Suprapubic skin (tissue), 4 donors: ENCODE measurements around the gene FLT3LG.
"Not testable (repeated sequence)": the region's sequence is repeated elsewhere in the genome, so short reads cannot be mapped to it uniquely, and the experiment has no call there.

Experiments
- EP300 ChIP-seq: sonication (generic); formaldehyde crosslinking; IDR thresholded peaks from one replicate; pipeline ENCODE4 v1.6.1; 2017; ENCODE audit warnings: antibody characterized with exemption
- POLR2AphosphoS5 ChIP-seq, 3 donors: sonication (generic); formaldehyde crosslinking; IDR thresholded peaks; one replicate each; pipeline ENCODE4 v1.6.1; 2017; ENCODE audit warnings: antibody characterized with exemption in 3 of 3
- TF ChIP-seq, protein P1 (sequence below), 2 donors: fragments of 200-600 bp in 1 of 2; fragments of 450-650 bp in 1 of 2; sonication (generic) in 1 of 2; IDR thresholded peaks; one replicate each; pipeline ENCODE4 v1.5.1; 2016 to 2019; ENCODE audit warnings: antibody characterized with exemption in 2 of 2, mild to moderate bottlenecking in 1 of 2, moderate library complexity in 1 of 2

DNA sequence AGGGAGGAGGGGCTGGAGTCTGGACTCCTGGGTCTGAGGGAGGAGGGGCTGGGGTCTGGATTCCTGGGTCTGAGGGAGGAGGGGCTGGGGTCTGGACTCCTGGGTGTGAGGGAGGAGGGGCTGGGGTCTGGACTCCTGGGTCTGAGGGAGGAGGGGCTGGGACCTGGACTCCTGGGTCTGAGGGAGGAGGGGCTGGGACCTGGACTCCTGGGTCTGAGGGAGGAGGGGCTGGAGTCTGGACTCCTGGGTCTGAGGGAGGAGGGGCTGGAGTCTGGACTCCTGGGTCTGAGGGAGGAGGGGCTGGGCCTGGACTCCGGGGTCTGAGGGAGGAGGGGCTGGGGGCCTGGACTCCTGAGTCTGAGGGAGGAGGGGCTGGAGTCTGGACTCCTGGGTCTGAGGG is 12.9 kb upstream of the FLT3LG start:
- TF ChIP-seq, protein P1, sequence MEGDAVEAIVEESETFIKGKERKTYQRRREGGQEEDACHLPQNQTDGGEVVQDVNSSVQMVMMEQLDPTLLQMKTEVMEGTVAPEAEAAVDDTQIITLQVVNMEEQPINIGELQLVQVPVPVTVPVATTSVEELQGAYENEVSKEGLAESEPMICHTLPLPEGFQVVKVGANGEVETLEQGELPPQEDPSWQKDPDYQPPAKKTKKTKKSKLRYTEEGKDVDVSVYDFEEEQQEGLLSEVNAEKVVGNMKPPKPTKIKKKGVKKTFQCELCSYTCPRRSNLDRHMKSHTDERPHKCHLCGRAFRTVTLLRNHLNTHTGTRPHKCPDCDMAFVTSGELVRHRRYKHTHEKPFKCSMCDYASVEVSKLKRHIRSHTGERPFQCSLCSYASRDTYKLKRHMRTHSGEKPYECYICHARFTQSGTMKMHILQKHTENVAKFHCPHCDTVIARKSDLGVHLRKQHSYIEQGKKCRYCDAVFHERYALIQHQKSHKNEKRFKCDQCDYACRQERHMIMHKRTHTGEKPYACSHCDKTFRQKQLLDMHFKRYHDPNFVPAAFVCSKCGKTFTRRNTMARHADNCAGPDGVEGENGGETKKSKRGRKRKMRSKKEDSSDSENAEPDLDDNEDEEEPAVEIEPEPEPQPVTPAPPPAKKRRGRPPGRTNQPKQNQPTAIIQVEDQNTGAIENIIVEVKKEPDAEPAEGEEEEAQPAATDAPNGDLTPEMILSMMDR (IDR thresholded peaks at IDR 0.05), result not testable (repeated sequence)
- TF ChIP-seq EP300; POLR2AphosphoS5 (IDR thresholded peaks at IDR 0.05): not testable (repeated sequence)
